Measurements from ENCODE around the gene KCNH4.

GRCh38 chr17:42122371-42123303, 58.3 kb downstream of the KCNH4 start, which contains the start of gene HSPB9:
- no peak for TF ChIP-seq ZMYM3 (CRISPR knock-in tag; IDR thresholded peaks at IDR 0.05)
- TF ChIP-seq CTCF (CRISPR knock-in tag; IDR thresholded peaks at IDR 0.05), result no peak
- no peak for TF ChIP-seq CREM (IDR thresholded peaks at IDR 0.05)
- no peak for TF ChIP-seq CREM (CRISPR knock-in tag; IDR thresholded peaks at IDR 0.05)
- no peak for TF ChIP-seq FOXP4 (CRISPR knock-in tag; IDR thresholded peaks at IDR 0.05)
- TF ChIP-seq CHD4 (IDR thresholded peaks at IDR 0.05; ENCODE audit: borderline replicate concordance, low read length), result no peak
- TF ChIP-seq FOXA1 (IDR thresholded peaks at IDR 0.05), result no peak
- no peak for TF ChIP-seq FOXA1 (CRISPR knock-in tag; IDR thresholded peaks at IDR 0.05)

Measured in HepG2 (cell line).